ENCODE results near the gene NR2F2. TPM values are rescaled to one million over a fixed set of nuclear protein-coding genes. Genes with fewer than 3 reads are reported as not detected.

NR2F2 gene
- total RNA-seq, 4 donors from 2014 or later, result 3.9 to 14.0 (median 6.5) TPM

- H3K4me3 ChIP-seq (ENCODE audit: low read depth, poor library complexity, severe bottlenecking), result no peak overlapping the region
- no peak for TF ChIP-seq POLR2A (IDR thresholded peaks at IDR 0.05)
- no peak for TF ChIP-seq CTCF (IDR thresholded peaks at IDR 0.05)
- DNase-seq (ENCODE audit: low spot score in 2 of 2), result no peak
- 73 to 77% methylated on average over 5 of the region's 5 CpGs for WGBS, 2 donors
- intact Hi-C loops (cut with DNase I; ENCODE audit: low total_unique reads), result no loop called here
Measured at GRCh38 chr15:96311956-96312294, 18.6 kb upstream of the NR2F2 start.

- H3K4me3 ChIP-seq (ENCODE audit: low read depth, poor library complexity, severe bottlenecking), result no peak overlapping the region
- 47 to 52% methylated on average over 4 of the region's 4 CpGs for WGBS, 2 donors
- TF ChIP-seq CTCF (IDR thresholded peaks at IDR 0.05) (no peak), POLR2A (IDR thresholded peaks at IDR 0.05) (no peak)
- intact Hi-C loops (cut with DNase I; ENCODE audit: low total_unique reads), result no loop called here
- no peak for DNase-seq (ENCODE audit: low spot score in 2 of 2)
Measured at GRCh38 chr15:96312641-96313335, 17.7 kb upstream of the NR2F2 start.

GRCh38 chr15:96314518-96314917 is 16.0 kb upstream of the NR2F2 start:
- intact Hi-C loops (cut with DNase I; ENCODE audit: low total_unique reads), result no loop called here
- DNase-seq (ENCODE audit: low spot score in 2 of 2), result no peak
- no peak overlapping the region for H3K4me3 ChIP-seq (ENCODE audit: low read depth, poor library complexity, severe bottlenecking)
- TF ChIP-seq POLR2A (IDR thresholded peaks at IDR 0.05) (no peak), CTCF (IDR thresholded peaks at IDR 0.05) (no peak)

GRCh38 chr15:96314963-96315362 is 15.5 kb upstream of the NR2F2 start:
- TF ChIP-seq POLR2A (IDR thresholded peaks at IDR 0.05) (no peak), CTCF (IDR thresholded peaks at IDR 0.05) (no peak)
- H3K4me3 ChIP-seq (ENCODE audit: low read depth, poor library complexity, severe bottlenecking), result no peak overlapping the region
- 86 to 92% methylated on average over 1 of the region's 1 CpG for WGBS, 2 donors
- no peak for DNase-seq (ENCODE audit: low spot score in 2 of 2)
- intact Hi-C loops (cut with DNase I; ENCODE audit: low total_unique reads), result no loop called here

GRCh38 chr15:96316953-96317629 is 13.4 kb upstream of the NR2F2 start:
- 45 to 50% methylated on average over 2 of the region's 2 CpGs for WGBS, 2 donors
- TF ChIP-seq CTCF (IDR thresholded peaks at IDR 0.05) (no peak), POLR2A (IDR thresholded peaks at IDR 0.05) (no peak)
- intact Hi-C loops (cut with DNase I; ENCODE audit: low total_unique reads), result no loop called here
- no peak for DNase-seq (ENCODE audit: low spot score in 2 of 2)
- H3K4me3 ChIP-seq (ENCODE audit: low read depth, poor library complexity, severe bottlenecking), result no peak overlapping the region

Measured in lower leg skin (tissue), 4 donors.